GM19455 (cell line): ENCODE measurements around the gene TIGD2.

ENCODE experiments used
- ATAC-seq: cut with Tn5 transposase; IDR thresholded peaks from one replicate; pipeline ENCODE4 v1.9.1; 2021; ENCODE audit not compliant: unreplicated experiment

Gene TIGD2

DNA sequence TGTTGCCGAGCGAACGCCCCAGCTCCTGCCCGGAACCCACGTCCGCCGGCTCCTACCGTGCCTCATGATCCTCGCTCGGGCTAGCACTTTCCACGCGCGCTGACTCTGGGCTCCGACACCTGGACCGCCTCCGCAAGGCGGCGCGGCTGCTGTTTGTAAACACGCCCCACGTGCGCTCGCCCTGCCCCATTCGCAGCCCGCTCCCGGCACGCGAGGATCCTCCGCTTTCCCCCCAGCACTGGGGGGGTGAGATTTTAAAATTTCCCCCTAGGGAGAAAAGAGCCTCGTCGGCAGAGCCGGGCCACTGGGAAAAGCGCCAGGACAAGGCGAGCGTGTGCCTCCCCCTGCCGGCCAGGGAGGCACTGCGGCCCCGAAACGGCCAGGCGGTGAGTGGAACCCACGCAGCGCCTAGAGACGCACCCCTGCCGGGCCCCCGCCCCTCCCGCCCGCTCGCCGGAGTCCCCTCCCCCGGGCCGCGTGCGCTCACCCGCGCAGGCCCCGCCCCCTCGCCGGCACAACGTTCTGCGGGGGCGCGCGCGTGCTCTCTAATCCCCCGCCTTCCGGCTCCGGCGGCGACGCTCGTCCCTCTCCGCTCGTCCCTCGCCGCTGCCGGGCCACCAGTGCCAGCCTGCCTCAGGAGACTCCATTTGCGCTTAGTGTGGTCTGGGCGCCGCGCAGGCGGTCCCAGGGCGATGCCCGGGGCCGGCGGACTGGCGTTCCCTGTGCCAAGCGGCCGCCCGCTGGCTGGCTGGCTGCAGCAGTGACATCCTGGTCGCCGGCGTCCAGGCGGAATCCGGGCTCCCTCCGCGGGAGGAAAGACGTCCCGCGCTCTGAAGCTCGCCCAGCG lies at the start of gene TIGD2:
Gene TIGD2 (plus strand): TSS at position 548 of the 847 bp plus-strand sequence. CDS start 1,442 bp downstream, outside the sequence.
- ATAC-seq: peak; percentile 92

DNA sequence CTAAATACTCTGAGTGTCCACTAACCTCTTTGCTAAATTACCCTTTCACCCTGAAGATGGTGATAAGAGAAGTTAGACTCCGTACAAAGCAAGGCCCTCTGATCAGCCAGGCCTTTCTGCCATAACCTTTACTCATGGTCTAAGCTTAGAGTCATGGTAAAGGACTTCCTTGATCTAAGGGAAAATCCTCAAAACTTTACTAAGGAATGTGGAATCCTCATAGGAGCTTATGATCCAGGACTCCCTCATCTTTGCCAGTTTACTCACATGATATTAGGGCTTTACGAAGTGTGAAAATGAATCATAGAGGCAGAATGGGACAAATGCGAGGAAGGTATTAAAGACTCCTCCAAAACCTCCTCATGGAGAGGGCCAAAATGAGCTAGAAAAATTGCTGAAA lies 46.5 kb upstream of the TIGD2 start:
- ATAC-seq: no peak

DNA sequence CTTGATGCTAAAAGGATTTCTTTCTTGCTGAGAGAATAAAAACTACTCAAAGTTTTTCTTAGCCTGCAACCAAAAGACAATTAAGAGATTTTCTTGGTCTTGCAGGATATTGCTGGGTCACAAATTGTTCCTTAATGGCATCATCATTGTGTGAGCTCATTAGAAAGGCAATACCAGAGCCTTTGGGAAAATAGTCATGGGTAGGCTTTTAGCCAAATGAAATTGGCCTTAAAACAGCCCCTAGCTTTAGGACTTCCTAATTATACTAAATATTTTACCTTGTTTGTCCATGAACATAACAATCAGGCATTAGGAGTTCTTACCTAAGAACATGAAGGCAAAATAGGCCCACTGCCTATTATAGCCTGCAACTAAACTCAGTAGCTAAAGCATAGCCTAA lies 43.9 kb upstream of the TIGD2 start:
- no peak for ATAC-seq

DNA sequence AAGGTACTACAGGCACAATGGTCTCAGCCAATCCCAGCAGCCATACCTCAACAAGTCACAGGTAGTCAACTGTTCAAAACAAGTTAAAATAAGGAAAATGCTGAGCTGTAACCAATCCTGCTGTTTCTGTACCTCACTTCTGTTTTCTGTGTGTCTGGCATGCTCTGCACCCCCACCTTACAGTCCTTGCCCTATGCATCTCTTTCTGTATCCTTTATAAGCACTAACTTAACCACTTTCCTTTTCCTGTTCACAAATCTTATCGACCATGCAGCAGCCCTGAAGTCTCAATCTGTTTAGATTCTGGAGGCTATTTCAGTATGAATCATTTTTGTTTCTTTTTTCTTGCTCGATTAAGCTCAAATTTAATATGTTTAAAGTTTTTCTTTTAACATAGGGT lies 41.9 kb upstream of the TIGD2 start:
- peak; percentile 69 for ATAC-seq

DNA sequence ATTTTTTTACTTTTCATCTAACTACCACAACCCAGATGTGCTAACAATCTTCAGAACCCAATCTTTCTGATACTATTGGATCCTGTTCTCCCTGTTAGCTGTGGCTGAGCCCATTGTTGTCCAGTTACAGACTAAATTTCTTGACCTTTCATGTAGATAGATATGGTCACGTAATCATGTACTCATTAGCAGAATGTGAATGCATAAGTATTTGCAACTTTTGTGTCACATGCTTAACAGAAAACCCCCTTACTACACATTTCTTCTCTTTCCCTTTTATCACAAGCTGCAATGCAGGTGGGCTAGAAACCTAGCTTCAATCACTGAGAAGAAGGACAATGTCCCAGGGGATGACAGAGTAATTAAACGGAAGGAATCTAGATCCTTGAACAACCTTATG lies 41.3 kb upstream of the TIGD2 start:
- peak; percentile 46 for ATAC-seq

DNA sequence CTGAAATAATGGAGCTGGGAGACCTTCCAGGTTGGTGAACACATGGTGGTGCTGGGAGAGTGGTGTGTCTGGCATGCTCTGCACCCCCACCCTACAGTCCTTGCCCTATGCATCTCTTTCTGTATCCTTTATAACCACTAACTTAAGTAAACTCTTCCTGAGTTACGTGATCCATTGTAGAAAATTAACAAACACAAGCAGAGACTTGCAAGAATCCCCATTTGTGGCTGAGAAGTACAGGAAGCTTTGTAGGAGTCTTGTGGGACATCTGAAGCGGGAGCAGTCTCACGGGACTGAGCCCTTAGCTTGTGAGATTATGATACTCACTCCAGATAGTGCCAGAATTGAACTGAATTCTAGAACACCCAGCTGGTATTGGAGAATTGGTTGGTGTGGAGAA lies 40.0 kb upstream of the TIGD2 start:
- no peak for ATAC-seq

DNA sequence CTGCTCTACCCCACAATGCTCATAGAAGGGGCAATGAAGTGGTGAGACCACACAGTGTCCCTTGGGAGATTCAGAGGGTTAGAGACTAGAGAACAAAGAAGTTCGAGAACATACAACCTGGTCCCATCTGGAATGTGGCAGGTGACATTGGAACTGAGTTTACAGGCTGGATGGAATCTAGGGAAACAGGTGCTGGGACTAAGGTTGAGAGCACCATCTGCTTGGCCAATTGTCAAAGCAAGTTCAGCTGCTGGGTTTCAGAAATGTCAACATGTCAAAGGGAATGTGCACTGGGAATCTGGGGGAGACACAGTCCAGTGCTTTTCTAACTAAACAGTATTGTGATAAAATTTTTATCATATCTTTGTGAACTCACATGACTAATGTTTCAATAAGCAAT lies 38.4 kb upstream of the TIGD2 start:
- ATAC-seq: no peak

DNA sequence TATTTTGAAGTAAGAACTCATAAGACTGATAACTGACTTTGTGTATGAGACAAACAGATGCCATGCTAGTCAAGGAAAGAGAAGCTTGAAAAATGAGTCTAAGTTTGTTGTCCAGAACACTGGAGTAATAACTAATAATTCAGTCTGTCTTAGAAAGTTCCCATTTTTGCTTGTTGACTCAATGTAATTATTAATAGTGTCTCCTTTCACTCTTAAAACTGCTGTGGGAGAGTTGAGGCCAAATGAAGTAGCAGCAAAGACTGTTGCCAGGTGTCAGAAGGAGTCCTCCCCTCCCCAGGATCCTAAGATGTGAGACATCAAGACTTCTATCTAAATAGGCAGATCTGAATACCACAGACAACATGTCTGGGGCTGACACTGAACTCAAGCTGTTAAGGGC lies 33.6 kb upstream of the TIGD2 start:
- ATAC-seq: no peak

DNA sequence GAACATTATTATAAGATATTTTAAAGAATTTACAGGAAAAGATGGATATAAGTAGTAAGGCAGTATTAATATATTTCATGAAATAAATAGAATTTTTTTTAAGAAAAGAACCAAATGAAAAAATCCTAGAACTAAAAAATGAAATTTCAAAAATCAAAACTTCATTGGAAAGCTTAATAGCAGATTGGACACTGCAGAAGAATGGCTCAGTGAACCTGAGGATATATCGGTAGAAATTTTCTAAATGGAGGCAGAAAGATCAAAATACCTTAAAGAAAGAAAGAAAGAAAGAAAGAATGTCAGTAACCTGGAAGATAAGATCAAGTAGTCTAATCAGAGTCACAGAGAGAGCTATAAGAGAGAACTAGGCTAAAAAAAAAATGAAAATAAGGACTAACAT lies 33.0 kb upstream of the TIGD2 start:
- ATAC-seq: no peak

DNA sequence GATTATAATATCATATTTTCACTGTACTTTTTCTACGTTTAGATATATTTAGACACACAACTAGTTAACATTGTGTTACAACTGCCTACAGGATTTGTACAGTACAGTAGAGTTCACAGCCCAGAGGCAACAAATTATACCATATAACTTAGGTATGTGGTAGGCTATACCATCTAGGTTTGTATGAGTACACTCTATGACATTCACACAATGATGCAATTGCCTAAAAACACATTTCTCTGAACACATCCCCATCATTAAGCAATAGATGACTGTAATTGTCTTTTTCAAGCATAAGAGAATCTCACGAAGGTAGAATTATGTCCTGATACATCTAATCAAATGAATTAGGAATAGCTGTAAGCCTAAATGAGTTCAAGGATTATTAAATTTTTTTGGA lies 12.3 kb upstream of the TIGD2 start:
- ATAC-seq: no peak

DNA sequence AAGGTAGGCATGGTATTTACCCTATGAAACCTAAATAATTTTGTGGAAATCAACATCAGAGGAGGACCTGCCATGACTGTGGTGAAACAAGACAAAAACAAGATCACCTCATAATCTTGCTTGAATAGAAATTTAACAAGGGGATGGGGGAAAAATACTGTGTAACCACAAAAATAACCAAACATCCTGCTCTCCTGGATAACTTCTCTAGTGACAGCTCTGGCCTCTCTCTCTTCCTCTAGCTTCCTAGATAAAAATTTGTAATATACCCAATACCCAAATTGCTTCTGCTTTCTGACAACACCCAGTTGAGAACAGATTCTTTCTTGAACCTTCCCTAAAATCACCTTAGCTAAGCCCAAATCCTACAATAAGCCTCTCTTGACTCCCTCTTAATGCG lies 11.9 kb upstream of the TIGD2 start:
- ATAC-seq: no peak

DNA sequence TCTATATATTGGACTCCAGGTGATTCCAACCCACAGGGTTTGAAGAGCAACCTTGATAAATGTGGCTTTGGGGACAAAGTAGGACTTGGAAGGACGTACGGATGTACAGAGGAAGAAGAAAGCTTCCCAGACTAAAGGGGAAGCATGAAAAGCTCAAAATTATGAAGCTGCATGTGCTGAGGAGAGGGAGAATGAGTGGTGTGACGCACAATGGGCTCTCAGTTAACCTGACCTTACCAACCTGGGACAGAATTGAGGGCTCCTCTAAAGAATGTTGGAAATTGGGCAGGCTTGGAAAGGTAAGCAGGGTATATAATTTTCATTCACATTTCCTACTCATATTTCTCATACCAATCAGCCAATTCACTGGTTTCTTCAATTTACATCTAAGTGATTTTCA lies 10.5 kb upstream of the TIGD2 start:
- peak; percentile 8 for ATAC-seq

DNA sequence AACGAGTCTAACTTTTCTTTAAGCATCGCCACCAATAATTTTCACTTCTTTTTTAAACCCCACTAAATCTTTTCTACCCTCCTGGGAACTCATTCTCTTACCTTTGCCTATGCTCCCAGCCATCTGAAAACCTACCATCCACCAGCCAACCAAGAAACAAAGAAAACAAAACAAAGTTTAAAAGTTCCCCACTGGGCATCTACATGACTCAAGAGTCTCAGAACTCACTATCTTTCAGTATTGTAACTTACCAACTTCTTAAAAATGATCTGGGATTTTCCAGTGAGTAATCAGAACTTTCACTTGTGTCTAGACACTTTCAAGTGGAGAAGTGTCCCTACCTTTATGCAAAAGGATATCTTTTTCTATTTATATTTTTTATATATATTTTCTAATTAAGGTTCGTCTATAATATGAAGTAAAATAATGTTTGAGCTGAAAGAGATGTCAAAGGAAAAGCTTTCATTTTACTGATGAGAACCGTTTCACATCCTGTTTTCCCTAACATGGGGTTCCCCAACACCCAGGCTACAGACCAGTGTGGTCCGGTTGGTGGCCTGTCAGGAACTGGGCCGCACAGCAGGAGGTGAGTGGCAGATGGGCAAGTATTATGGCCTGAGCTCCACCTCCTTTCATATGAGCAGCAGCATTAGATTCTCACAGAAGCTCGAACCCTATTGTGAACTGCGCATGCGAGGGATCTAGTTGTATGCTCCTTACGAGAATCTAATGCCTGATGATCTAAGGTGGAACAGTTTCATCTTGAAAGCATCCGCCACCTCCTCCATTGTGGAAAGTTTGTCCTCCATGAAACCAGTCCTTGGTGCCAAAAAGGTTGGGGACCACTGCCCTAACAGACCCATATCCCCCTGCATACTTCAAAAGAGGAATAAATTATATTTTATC lies 9.8 kb upstream of the TIGD2 start:
- peak; percentile 90 for ATAC-seq

DNA sequence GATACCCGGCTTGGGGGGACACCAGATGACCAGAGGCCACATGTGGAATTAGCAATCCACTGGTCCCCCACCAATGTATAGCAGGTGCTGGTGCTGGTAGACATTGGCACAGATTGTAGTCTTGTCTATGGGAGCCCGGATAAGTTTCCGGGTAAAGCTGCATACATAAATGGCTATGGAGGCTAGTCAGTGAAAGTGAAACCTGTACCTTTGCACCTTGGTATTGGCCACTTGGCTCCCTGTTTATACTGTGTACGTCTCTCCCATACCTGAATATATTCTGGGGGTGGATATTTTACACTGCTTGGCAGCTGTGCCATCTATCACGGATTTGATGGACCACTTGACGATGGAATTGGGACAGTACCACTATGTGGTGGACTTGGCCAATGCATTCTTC lies 5.6 kb upstream of the TIGD2 start:
- no peak for ATAC-seq

DNA sequence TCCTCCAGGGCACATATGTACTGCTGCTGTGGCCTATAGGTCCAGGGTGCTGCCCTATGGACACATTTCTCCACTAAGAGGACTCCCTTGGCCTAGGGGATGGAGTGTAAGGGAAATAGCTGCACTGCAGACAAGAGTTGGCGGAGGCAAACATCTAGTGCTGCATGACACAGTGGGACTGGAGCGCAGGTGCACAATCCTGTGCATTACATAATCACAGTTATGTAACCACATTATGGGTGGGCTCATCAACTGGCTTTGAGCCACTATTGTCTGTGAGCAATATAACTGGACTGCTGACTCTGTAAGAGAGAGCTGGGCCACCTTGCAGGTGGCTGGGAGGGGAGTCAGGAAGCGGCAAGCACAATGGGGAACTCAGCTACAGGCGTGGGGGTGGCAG lies 3.2 kb upstream of the TIGD2 start:
- ATAC-seq: no peak

DNA sequence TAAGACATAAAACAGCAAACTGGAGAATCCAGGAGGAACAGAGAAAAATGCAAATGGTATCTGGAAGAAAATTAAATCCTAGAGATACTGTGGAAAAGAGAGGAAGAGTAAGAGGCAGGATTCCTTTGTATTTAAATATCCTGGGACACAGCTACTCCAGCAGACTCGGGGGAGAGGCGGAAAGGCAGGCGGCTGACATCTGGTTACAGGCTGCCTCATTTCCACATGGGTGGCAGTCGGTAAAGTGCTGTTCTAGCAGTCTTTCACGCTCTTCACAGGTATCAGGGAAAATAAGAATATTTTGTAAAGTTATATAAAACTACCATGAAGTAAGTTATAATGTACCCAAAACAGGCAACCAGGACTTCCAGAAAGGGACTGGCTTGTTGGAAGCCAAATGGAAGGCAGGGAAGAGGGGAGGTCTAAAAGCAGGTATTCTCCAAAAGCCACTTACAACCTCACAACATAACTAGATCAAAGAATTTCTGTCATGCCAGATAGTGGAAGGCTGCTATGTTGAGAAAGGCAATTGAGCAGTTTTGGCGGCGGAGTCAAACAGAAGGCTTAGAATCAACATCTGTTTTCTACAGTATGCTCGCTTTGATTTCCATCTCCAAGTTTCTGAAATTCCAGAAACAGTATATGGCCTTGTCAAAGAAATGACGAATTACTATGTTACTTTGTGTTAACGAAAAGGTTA lies 1.3 kb upstream of the TIGD2 start:
- ATAC-seq: no peak

DNA sequence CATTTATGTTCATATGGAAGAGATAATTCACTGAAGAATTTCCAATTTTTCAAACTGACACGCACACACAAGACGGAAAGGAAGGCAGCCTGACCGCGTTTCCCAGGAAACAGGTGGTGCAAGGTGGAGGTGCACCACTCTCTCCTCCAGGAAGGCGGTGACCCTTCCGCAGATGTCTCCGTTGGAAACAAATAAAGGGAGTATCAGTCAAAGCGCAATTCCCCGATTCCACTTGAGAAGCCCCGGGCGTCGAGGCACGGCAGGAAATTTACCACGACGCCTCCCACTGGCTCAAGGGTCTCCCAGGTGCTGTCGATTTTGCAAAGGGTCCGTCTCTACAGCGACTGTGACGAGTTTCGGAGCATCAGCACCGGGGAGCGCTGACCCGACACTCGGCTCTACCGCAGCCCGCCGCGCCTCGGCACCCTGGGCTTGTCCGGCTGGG lies 770 bp upstream of the TIGD2 start:
- ATAC-seq: no peak

DNA sequence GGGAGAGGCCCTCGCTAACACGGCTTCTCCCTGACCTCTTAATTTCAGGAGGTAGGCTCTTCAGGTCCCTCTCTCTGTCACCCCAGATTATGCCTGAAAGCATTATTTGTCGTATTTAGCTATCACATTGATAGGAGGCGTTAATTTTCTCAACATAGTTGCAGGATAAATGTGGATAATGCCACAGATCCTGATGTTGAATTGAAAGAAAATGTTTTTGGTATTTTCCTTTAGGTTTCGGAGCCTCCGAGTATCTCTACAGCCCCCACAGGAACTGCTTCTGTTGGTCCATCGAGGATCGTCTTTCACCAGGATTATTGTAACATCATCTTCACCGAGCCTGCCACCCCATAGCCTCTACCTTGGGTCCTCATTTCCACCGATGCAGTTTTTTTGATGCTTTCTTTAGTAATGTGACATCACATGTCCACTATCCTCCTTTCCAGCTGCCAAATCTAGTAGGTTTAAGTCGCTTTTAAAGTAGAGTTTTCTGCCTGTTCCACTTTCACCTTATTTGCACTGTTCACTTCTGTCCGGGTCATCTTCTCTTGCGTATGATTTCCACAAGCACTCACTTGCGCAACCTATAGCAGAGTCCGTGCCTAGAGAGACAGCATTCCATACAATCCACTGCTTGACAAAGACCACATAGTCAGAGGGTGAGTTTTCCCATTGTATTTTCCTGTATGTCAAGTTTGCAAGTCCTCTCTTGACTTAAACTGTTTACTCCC lies 665 bp downstream of the TIGD2 start:
- ATAC-seq: no peak

DNA sequence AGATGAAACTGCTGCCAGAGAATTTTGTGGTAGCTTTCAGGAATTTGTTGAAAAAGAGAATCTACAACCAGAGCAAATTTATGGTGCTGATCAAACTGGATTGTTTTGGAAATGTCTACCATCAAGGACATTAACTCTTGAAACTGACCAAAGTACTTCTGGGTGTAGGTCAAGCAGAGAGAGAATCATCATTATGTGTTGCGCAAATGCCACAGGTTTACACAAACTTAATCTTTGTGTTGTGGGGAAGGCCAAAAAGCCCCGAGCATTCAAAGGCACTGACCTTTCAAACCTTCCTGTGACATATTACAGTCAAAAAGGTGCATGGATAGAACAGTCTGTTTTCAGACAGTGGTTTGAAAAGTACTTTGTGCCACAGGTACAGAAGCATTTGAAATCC lies 2.1 kb downstream of the TIGD2 start:
- no peak for ATAC-seq

DNA sequence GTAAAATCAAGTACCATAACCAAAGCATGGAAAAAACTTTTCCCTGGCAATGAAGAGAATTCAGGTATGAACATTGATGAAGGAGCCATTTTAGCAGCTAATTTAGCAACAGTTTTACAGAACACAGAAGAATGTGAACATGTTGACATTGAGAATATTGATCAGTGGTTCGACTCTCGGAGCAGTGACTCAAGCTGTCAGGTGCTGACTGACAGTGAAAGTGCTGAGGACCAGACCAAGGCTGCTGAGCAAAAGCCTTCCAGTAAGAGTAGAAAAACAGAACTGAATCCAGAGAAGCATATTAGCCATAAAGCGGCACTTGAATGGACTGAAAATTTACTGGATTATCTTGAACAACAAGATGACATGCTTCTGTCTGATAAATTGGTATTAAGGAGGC lies 2.8 kb downstream of the TIGD2 start:
- peak; percentile 19 for ATAC-seq

DNA sequence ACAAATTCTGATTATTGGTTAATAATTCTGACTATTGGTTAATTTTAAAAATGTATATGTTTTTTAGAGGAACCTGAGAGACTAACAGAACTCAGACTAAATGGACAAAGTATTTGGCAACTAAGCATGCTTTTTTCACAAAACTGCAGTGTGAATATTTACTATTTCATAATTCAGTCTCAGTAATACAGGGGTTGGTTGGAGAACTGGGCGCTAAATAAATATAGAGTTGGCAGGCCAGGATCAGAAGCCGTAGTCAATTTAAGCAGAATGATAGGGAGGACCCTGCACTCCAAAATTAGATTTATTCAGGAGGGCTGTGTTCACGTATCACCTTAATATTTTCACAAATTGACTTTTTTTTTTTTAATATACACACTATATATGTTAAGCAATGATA lies 5.8 kb downstream of the TIGD2 start:
- ATAC-seq: no peak
